NCI-H1105 treated with DMSO at 0.1 percent for 48 hours (cell line): ENCODE results near the gene SLC30A10.
"Not testable (repeated sequence)": the region's sequence is repeated elsewhere in the genome, so short reads cannot be mapped to it uniquely, and the experiment has no call there.

Source experiments
- DNase-seq: peaks from one replicate; lab custom pipeline; 2025; lab: John Stamatoyannopoulos, UW

SLC30A10 gene

GRCh38 chr1:219891846-219892245 is 36.5 kb downstream of the SLC30A10 start:
- not testable (repeated sequence) for DNase-seq

GRCh38 chr1:219888667-219889066 is 39.7 kb downstream of the SLC30A10 start:
- not testable (repeated sequence) for DNase-seq

DNA sequence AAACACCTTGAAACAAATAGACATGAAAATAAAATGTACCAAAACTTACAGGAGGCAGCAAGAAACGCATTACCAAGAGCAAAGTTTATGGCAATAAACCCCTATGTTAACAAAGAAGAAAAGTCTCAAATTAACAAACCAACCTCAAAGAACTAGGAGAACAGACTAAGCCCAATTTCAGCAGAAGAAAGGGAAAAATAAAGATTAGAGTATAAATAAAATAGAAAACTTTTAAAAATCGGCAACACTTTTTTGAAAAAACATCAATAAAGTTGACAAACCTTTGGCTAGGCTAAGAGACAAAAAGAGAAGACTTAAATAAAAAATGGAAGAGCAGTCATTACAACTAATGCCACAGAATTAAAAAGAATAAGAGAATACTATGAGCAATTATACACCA is 42.7 kb downstream of the SLC30A10 start:
- no peak for DNase-seq

GRCh38 chr1:219883400-219884332 is 44.7 kb downstream of the SLC30A10 start:
- no peak for DNase-seq

DNA sequence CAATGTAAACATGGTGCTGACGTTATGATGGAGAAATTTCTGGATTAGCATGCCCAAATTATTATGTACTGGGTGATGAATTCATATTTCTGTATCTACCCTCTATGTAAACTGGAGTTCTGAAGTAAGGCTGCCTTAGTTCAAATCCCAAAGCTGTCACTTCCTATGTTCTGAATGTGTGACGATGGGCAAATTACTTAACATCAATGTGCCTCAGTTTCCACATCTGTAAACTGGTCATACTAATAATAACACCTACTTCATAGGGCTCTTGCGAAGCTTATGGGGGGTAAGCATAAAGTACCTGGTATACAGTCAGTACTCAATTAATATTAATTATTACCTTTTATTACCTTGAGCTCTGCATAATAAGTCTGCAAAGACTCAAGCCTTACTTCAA is 45.6 kb downstream of the SLC30A10 start:
- no peak for DNase-seq

- DNase-seq, result no peak
These were observed 46.3 kb downstream of the SLC30A10 start for GRCh38 chr1:219882096-219882495.

- no peak for DNase-seq
These were observed 47.4 kb downstream of the SLC30A10 start for GRCh38 chr1:219880765-219881457.

DNA sequence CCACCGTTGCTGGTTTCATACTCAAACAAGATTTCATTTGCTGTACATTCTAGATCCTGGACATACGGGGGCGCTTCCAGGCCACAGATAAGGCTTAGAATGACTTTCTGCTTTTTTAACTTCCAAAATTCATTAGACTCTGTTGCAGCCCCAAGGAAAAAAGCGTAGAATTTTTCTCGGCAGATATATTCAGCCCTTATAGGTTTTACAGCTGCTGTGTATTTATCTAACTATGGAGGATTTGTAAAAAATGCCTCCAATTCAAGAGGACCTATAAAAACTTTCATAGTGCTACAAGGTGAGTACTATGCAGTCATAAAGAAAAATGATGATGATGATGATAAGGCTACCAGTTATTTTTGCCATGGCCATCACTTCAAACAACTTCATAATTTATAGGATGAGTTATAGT is 51.6 kb downstream of the SLC30A10 start:
- no peak for DNase-seq

DNA sequence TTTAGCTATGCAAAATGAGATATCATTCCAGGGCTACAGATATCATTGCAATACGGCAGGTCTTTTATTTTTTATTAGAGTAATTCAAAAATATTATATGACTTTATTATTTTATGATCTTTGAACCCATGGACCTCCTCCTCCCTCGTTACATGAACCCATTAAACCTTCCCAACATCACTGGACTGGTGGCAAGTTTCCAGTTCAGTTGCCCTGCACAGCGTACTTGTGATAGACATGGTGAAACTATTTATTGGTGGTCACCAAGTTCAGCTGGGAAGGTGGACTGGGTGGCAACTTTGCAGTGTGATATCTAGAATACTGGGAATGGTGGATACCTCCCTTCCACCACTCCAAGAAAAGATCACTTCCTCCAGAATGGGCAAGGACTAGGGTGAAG is 52.5 kb downstream of the SLC30A10 start:
- DNase-seq, result no peak

DNA sequence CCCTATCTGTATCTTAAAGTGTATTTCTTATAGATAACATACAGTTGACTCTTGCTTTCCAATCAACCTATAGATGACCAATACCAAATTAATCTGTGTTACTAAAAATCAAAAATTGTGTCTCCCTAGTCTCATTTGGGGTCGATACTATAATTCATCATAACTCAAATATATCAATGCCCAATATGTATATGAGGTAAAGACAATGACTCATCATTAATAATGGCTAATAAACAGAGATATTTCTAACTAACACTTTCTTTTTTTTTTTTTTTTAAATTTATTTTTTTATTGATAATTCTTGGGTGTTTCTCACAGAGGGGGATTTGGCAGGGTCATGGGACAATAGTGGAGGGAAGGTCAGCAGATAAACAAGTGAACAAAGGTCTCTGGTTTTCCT is 55.8 kb downstream of the SLC30A10 start:
- not testable (repeated sequence) for DNase-seq

DNA sequence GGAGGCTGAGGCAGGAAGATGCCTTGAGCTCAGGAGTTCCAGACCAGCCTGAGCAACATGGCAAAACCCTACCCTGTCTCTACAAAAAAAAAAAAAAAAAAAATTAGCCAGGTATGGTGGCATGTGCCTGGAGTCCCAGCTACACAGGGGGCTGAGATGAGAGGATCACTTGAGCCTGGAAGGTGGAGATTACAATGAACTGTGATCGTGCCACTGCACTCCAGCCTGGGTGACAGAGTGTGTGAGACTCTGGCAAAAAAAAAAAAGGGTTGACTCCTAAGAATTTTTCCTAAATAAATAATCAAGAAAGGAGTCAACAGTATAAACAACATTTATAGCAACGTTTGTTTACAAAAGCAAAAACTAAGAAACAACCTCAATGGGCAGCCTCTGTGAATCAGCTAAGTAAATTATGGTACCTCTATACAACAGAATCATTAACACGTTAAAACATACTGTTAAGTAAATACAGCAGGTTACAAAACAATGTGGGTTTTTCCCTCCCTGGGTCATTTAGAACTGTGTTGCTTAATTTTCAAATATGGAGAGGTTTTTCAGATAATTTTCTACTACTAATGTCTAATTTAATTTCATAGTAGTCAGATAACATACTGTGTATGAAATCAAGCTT is 56.8 kb downstream of the SLC30A10 start:
- DNase-seq, result no peak

- not testable (repeated sequence) for DNase-seq
These were observed 59.7 kb downstream of the SLC30A10 start for GRCh38 chr1:219868615-219869014.
